GM12892 (cell line): ENCODE measurements around the gene PDZRN4.

Source experiments
- POLR2A ChIP-seq: IDR thresholded peaks from 2 replicates; pipeline ENCODE4 v1.6.1; 2011; ENCODE audit warnings: low read depth, low read length, control low read depth
- POLR2AphosphoS5 ChIP-seq: IDR thresholded peaks from 2 replicates; pipeline ENCODE4 v1.6.1; 2011; ENCODE audit warnings: low read depth, low read length, control low read depth

GRCh38 chr12:41364211-41364610, 176.1 kb downstream of the PDZRN4 start:
- TF ChIP-seq POLR2A = no peak
- no peak for TF ChIP-seq POLR2AphosphoS5
